KMS-11 (cell line): Measurements from ENCODE around the gene TMPRSS7.

Experiments used
- H2AFZ ChIP-seq: fragments of 200-600 bp; sonication (generic); 2 replicates; pipeline ENCODE4 v1.6.1; 2016; ENCODE audit warnings: antibody characterized with exemption, mixed run types, low read depth
- H3K27ac ChIP-seq: fragments of 200-600 bp; sonication (generic); 2 replicates; pipeline ENCODE4 v1.6.1; 2016; ENCODE audit warnings: mild to moderate bottlenecking, mixed run types
- H3K27me3 ChIP-seq: fragments of 200-600 bp; sonication (generic); 2 replicates; pipeline ENCODE4 v1.6.1; 2017; ENCODE audit warnings: mild to moderate bottlenecking, low read depth, mixed run types, moderate library complexity; ENCODE audit not compliant: insufficient read depth
- H3K36me3 ChIP-seq: fragments of 200-600 bp; sonication (generic); 2 replicates; pipeline ENCODE4 v1.6.1; 2017; ENCODE audit warnings: mild to moderate bottlenecking, mixed run types; ENCODE audit not compliant: insufficient read depth
- H3K4me1 ChIP-seq: fragments of 200-600 bp; sonication (generic); 2 replicates; pipeline ENCODE4 v1.6.1; 2016; ENCODE audit warnings: mild to moderate bottlenecking, low read depth, mixed run types; ENCODE audit not compliant: poor library complexity, severe bottlenecking
- H3K4me2 ChIP-seq: fragments of 200-600 bp; sonication (generic); 2 replicates; pipeline ENCODE4 v1.7.0; 2016; ENCODE audit warnings: mild to moderate bottlenecking, mixed run types
- H3K4me3 ChIP-seq: fragments of 200-600 bp; sonication (generic); IDR thresholded peaks from 2 replicates; pipeline ENCODE4 v1.6.1; 2017; ENCODE audit warnings: low read depth, low read length, mixed read lengths; ENCODE audit not compliant: insufficient read depth
- H3K79me2 ChIP-seq: fragments of 200-600 bp; sonication (generic); 2 replicates; pipeline ENCODE4 v1.6.1; 2016; ENCODE audit warnings: low read depth, mixed run types; ENCODE audit not compliant: insufficient read depth
- H3K9ac ChIP-seq: fragments of 200-600 bp; sonication (generic); 2 replicates; pipeline ENCODE4 v1.6.1; 2016; ENCODE audit warnings: mild to moderate bottlenecking, mixed run types
- H4K20me1 ChIP-seq: fragments of 200-600 bp; sonication (generic); 2 replicates; pipeline ENCODE4 v1.6.1; 2016; ENCODE audit warnings: mild to moderate bottlenecking, mixed run types; ENCODE audit not compliant: insufficient read depth
- TF ChIP-seq, protein P1 (sequence below): fragments of 200-600 bp; sonication (generic); conservative IDR thresholded peaks from 2 replicates; pipeline ENCODE4 v1.6.1; 2017; ENCODE audit warnings: low read depth, mild to moderate bottlenecking, antibody characterized with exemption, low read length, moderate library complexity, mixed read lengths

TMPRSS7 gene

GRCh38 chr3:112121577-112122547 is 87.3 kb downstream of the TMPRSS7 start:
- TF ChIP-seq, protein P1, sequence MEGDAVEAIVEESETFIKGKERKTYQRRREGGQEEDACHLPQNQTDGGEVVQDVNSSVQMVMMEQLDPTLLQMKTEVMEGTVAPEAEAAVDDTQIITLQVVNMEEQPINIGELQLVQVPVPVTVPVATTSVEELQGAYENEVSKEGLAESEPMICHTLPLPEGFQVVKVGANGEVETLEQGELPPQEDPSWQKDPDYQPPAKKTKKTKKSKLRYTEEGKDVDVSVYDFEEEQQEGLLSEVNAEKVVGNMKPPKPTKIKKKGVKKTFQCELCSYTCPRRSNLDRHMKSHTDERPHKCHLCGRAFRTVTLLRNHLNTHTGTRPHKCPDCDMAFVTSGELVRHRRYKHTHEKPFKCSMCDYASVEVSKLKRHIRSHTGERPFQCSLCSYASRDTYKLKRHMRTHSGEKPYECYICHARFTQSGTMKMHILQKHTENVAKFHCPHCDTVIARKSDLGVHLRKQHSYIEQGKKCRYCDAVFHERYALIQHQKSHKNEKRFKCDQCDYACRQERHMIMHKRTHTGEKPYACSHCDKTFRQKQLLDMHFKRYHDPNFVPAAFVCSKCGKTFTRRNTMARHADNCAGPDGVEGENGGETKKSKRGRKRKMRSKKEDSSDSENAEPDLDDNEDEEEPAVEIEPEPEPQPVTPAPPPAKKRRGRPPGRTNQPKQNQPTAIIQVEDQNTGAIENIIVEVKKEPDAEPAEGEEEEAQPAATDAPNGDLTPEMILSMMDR = no peak
- no peaks in the 10 kb centered on the region for H4K20me1 ChIP-seq
- no peaks in the 10 kb centered on the region for H3K27me3 ChIP-seq
- H3K4me2 ChIP-seq = no peak overlapping the region
- H3K4me3 ChIP-seq = no peak overlapping the region
- no peaks in the 10 kb centered on the region for H3K4me1 ChIP-seq
- no peak overlapping the region for H3K27ac ChIP-seq
- no peak overlapping the region for H3K9ac ChIP-seq
- no peaks in the 10 kb centered on the region for H3K79me2 ChIP-seq
- H2AFZ ChIP-seq = no peak overlapping the region
- no peaks in the 10 kb centered on the region for H3K36me3 ChIP-seq

DNA sequence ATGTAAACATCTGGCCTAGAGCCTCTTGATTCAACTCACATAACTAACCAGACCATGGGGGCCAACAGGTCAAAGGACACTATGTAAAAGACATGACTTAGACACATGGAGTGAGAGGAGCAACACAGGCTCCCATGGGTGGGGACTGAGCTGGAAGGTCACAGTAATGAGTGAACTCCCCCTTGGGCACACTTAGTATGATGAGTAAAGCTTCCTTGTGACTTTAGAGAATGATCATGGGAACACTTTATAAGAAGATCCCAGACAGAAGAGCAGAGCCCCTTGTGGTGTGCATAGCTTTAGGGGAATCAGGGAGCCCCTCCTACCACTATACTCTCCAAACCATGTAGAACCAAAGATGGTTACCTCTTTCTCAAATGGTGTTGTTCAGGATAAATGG is 88.3 kb downstream of the TMPRSS7 start:
- Histone ChIP-seq H2AFZ (no peak overlapping the region), H3K4me1 (no peaks in the 10 kb centered on the region), H4K20me1 (no peaks in the 10 kb centered on the region), H3K27ac (no peak overlapping the region), H3K36me3 (no peaks in the 10 kb centered on the region), H3K4me2 (no peak overlapping the region), H3K9ac (no peak overlapping the region), H3K79me2 (no peaks in the 10 kb centered on the region), H3K27me3 (no peaks in the 10 kb centered on the region), H3K4me3 (no peak overlapping the region)
- TF ChIP-seq, protein P1 = no peak

- Histone ChIP-seq H3K27me3 (no peaks in the 10 kb centered on the region), H3K36me3 (no peaks in the 10 kb centered on the region), H3K9ac (no peak overlapping the region), H4K20me1 (no peaks in the 10 kb centered on the region), H3K79me2 (no peaks in the 10 kb centered on the region), H3K4me3 (no peak overlapping the region), H3K4me1 (no peaks in the 10 kb centered on the region), H2AFZ (no peak overlapping the region), H3K4me2 (no peak overlapping the region), H3K27ac (no peak overlapping the region)
- TF ChIP-seq, protein P1 = no peak
Measured at GRCh38 chr3:112123548-112123947, 89.0 kb downstream of the TMPRSS7 start.

DNA sequence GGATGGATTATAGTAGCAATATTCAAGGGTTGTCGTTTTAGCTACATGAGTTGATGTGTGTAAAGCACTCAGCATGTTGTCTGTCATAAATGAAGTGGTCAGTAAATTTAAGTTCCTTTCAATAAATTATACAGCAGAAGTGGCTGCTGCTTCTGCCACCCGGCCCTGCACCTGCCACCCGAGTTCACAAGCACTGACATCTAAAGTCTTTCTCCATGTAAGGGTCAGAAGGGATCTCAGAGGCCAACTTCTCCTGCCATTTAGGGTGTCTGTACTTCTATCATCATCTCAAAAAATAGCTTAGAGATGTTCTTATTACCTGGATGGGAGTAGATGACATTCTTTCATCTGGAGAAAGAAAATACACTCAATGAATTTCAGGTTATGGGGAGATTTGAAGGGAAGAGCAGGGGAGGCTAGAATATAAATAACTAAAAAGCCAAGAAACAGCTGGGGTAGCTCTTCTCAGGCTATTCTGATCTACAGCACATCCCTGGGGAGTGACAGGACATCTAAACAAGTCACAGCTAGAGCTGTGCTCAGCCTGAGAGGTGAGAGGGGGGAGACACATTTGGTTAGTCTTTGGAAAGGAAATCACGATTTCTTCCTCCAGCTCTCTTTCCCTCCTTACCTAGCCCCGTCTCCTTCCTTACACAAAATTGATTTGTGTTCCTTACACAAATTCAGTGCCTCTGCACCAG is 90.5 kb downstream of the TMPRSS7 start:
- H3K4me3 ChIP-seq = no peak overlapping the region
- H3K27me3 ChIP-seq = no peaks in the 10 kb centered on the region
- no peaks in the 10 kb centered on the region for H3K4me1 ChIP-seq
- no peak overlapping the region for H3K4me2 ChIP-seq
- no peaks in the 10 kb centered on the region for H4K20me1 ChIP-seq
- H3K9ac ChIP-seq = no peak overlapping the region
- TF ChIP-seq, protein P1 = no peak
- H3K27ac ChIP-seq = no peak overlapping the region
- no peaks in the 10 kb centered on the region for H3K79me2 ChIP-seq
- no peak overlapping the region for H2AFZ ChIP-seq
- H3K36me3 ChIP-seq = no peaks in the 10 kb centered on the region
